ENCODE results near the gene TBCK.
A peak's percentile ranks its signal among the peaks of the same experiment; 100 is the strongest.

Gene TBCK

DNA sequence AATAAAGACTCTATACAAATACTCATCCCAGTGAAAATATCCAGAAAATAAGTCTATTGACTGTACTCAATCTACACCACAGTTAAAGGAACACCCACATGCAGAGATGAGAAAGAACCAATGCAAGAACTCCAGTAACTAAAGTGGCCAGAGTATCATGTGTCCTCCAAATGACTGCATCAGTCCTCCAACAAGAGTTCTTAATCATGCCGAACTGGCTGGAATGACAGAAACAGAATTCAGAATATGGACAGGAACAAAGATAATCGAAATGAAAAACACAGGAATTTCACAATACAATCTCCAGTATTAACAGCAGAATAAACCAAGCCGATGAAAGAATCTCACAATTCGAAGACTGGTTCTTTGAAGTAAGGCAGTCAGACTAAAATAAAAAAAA, 210.3 kb downstream of the TBCK start:
- no peak for DNase-seq

DNA sequence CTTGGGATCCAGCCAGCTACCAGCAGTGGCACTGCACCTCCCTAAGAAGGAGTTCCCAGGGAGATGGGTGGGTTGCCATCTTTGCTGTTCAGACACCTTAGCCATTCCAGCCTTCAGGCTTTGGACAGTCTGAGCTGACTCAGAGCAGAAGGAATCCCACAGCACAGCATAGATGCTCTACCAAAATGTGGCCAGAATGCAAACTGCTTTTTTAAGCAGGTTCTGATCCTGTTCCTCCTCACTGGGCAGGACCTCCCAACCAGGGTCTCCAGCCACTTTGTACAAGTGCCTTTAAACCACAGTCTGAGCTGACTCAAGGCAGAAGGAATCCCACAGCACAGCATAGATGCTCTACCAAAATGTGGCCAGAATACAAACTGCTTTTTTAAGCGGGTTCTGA, 211.7 kb downstream of the TBCK start:
- DNase-seq, result no peak

DNA sequence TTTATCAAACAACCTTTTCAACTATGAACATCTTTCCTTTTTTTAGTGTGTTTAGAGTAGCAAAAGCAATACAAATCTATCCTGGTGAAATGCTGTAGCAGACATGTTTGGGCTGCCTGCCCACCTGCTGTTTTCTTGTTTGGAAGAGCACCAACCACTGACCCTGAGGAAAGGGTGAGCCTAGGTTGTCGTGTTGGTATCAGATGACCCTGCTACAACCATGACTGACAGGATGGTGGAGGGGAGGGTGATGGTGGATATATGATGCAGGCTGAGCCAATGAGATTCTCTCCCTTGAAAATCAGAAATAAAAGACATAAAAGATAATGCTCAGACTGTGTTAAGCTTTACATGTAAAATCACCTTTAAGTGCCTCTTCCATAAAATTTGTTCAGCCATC, 219.6 kb downstream of the TBCK start:
- no peak for DNase-seq

DNA sequence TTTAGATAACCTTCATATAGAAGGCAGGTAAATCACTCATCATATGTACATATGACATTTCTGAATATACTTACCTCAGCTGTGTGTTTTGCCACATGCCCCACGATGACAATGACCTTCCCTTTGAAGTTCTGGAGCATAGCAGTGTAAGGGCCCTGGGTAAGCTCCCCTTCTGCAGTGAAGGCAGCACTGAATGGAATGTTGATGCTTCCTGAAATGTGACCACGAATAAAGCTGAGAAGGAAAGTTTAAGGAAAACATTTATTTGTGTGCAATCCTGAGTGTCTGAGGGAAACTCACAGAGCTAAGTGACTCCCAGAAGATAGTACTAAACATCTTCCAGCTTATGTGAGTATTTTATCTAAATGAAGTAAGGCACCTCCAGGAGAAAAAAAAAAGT, 220.6 kb downstream of the TBCK start:
- peak; percentile 55 for DNase-seq

DNA sequence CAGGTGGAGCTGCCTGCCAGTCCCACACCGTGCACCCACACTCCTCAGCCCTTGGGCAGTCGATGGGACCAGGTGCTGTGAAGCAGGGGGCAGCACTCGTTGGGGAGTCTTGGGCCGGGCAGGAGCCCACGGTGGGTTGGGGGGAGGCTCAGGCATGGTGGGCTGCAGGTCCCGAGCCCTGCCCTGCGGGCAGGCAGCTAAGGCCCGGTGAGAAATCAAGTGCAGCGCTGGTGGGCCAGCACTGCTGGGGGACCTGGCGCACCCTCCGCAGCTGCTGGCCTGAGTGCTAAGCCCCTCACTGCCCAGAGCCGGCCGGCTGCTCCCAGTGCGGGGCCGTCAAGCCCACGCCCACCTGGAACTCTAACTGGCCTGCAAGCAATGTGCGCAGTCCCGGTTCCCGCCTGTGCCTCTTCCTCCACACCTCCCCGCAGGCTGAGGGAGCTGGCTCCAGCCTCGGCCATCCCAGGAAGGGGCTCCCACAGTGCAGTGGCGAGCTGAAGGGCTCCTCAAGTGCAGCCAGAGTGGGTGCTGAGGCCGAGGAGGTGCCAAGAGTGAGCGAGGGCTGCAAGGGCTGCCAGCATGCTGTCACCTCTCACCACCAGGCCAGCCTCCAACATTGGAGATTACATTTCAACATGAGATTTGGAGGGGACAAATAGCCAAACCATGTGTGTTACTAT, 223.5 kb downstream of the TBCK start:
- DNase-seq, result no peak

DNA sequence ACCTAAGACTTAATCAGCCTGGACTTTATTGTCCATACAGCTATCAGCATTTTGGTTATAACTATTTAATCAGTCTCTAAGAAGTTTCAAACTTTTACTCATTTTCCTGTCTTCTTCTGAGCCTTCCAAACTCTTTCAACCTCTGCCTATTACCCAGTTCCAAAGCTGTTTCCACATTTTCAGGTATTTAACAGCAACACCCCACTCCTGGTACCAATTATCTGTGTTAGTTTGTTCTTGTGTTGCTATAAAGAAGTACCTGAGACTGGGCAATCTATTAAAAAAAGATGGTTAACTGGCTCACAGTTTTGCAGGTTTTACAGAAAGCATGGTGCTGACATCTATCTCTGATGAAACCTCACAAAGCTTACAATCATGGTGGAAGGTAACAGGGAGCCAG, 225.2 kb downstream of the TBCK start:
- DNase-seq, result no peak

DNA sequence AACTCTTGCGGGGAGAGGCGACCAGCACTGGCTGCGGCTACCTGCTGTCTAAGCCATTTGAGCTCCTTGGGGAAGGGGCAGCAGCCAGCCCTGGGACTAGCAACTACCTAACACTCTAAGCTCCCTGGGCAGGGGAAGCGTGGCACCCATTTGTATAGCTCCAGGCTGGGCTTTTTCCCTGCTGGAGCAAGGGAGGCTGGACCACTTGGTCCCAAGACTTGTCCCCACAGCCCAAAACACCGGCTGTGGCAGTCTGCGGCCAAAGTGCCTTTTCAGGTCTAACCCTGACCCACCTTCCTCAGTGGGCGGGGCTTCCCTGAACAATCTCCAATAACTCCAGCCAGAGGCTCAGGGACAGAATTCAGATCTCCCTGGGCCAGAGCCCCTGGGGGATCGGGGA, 232.9 kb downstream of the TBCK start:
- no peak for DNase-seq

DNA sequence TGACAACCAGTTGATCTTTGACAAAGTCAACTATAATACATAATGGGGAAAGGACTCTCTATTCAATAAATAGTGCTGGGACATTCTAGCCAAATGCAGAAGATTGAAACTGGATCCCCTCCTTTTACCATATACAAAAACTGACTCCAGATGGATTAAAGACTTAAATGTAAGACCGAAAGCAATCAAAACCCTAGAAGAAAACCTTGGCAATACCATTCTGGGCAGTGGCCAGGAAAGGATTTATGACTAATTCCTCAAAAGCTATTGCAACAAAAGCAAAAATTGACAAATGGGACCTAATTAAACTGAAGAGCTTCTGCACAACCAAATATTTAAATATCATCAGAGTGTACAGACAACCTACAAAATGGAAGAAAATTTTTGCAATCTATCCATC, 235.6 kb downstream of the TBCK start:
- DNase-seq, result no peak

DNA sequence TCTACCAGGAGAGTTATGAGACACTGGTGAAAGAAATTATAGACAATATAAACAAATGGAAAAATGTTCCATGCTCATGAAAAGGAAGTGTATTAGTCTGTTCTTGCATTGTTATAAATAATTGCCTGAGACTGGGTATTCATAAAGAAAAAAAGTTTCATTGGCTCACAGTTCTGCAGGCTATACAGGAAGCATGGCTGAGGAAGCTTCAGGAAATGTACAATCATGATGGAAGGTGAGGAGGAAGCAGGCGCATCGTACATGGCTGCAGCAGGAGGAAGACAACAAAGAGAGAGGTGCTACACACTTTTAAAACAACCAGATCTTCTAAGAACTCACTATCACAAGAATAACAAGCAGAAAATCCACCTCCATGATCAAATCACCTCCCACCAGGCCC, 236.4 kb downstream of the TBCK start:
- no peak for DNase-seq

DNA sequence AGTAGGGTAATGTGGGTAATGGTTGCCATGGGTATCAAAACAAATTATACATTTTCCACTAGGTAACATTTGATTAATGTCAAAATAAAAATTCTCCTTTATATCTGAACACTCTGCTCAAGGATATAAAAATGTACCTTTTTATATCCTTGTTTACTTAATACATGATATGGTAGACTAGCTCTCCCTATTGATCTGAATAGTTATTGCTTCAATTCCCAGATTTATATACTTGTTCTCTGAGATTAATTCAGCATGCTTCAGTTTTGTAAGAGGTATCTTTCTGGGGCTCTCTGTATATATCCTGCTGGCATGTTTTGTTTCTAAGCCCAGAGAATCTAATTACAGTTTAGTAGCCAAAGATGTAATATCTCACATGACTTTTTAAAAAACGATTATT, 251.0 kb downstream of the TBCK start:
- DNase-seq, result no peak

DNA sequence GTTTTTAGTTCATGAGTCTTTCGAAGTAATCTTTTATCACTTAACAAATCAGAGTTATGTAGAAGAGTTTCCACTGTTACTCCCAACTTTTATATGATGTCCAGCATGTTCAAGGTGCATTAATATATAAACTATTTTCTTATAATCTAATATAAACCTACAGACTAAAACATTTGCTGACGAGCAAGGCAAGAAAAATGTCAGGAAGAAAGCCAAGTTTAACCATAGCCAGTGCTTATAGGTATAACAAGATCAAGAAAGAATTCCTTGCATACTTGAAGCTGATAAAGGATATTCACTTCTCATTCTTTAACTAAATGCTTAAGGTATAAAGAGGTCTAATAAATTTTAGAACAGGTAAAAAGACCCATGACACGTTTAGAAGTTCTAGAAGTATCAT, 253.0 kb downstream of the TBCK start:
- no peak for DNase-seq

DNA sequence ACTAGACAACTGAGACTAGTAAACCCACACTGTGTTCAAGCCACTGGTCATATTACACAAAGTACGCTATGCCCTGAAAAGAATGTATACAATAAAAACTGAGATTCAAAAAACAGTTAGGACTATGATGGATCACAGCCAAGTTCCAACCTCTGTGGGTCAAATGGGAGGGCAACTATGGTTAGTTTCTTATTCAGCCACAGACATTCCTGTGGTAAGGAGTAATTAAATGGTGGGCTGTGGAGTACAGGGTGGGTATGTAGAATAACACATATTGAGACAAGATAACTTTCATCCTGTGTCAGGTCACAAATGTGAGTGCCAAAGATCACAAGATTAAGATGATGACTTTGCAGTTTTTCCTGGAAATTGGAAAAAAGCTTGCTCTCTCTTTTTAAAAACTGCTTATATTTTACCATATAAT, 253.5 kb downstream of the TBCK start:
- DNase-seq, result peak; percentile 57

DNA sequence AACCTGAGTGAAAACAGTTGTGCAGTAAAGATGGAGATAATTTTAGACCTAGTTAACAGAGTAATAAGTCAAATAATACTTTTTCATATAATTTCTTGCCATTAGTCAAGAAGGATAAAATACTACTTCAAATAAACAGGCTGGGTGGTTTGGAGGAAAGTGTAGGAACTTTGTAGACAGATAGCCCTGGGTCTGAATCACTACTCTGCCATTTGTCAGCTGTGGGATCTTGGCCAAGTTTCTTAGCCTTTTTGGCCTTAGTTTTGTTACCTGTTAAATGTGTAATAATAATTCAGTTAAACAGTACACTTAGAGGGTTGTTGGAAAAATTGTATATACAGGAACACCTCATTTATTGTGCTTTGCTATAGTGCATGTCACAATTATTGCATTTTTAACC, 257.1 kb downstream of the TBCK start:
- no peak for DNase-seq

DNA sequence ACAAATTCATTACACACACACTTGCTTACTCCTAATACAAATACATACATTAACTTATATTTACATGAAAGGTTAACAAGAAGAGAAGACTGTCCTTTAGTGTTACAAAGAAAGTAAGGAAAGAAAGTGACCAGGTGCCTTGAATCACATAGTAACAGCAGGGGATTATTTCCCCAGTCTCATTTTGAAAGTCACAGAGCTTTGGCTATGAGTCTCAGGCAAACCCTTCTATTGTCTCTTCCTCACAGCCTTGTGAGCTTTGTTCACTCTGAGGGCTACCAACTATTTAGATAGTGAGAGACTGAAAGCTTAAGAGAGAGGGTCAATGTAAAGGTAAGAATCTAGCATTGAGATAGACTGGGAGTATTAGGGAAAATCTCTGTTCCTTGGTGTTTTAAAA, 259.1 kb downstream of the TBCK start:
- DNase-seq, result no peak

DNA sequence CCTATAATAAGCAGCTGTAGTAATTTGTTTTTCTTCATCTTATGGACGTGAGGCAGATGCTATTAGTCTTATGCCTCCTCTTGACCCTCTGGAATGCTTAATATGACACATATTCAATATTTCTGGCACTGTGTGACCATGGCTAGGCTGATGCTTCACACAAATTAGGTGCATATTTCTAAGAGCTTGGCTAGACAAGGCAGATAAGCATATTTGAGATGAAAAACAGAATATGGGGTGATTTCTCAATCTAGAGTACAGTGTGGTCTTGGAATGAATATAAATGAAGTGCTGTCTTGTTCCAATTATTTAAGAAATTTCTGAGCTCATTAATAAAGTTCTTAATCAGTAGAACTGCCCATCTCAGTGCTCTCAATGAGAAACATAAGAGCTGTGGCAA, 264.5 kb downstream of the TBCK start:
- no peak for DNase-seq

DNA sequence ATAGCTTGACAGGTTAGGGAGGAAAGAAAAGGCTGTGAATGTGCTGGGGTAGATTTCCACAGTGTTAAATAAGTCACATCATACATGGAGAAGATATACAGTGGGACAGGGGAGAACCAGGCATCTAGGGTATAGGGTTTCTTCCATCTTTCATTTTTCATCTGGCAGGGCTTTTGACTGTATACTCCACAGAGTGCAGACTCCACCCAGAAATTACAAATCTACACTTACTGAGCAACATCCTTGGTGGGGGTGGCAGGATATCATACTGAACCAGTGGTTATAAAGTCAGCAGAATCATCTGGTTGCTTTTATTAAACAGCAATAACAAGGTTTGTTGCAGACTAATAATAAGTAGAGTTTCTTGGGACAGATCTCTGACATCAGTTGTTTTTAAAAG, 266.5 kb downstream of the TBCK start:
- DNase-seq, result no peak

DNA sequence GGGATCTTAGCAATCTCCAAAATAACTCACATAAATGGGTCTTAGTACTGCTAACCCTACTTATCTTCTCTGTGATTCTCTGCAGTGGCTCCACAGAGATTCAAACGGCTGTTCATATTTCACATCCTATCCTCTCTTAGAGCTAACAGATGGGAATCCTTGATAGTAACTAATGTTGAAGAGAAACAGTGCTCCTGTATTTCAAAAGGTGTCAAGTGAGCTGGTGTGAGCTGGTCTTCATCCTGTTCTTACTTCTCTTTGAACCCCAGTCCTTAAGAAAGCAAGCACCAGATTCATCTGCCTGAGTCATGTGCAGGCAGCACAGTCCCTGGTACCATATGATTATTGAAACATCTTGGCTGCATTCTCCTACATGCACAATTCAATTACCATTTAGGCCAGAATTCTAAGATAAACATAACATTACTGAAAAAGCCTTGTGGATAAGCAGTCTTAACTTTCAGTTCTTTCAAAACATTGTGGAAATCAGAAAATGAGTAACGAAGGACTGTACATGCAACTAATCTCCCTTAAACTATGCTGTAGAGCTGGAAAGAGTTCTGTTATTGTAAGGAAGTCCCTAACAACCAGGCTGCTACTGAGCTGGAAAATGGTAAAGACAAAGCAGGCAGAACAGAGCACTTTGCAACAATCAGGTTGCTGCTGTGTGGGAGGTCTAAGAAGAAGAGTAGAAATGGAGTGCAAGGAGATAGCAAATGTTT, 267.6 kb downstream of the TBCK start:
- no peak for DNase-seq

DNA sequence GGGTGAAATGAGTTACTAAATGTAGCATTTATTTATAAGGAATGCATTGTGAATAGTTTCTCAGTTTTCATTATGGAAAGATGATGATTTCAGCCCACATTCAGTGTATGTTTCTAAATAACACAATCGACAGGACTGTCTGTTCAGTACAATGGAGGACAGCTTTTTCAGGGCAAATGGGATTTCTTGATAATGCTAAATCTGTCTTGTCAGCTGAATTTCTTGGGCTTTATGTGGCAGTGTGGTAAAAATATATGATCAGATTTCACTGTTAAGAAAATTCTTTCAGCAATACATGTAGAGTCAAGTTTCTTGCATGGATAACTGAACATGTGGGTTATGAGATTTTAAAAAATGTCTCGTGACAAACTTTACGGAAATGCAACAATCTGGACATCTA, 269.9 kb downstream of the TBCK start:
- DNase-seq, result no peak

DNA sequence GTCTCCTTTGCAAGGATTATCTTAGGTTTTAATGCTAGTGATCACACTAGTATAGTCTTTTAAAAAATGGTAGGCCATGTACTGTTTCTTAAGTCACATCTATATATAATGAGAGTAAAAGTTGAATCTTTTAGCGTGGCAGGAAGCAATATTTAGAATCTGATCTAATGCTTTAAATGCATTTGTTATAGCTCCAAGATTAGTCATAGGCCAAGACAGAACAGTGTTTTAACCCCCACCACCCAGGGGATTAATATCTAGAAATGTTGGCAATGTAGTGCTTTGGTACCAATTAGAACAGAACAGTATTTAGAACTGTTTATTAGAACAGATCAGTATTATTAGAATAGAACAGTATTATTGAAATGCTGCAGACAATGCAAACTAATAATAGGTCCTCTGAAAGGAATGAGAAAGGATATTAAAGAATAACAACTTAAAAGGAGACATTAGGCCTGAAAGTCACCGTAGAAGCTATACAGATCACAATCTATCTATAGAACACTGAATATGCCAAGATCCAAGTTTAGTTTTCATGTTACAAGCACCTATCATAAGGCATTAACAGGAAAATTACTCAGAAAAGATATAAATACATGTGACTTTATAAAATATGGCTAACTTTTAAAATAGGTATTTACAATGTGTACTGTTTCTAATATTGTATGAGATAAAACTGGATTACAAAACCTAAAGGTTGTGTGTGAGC, 274.6 kb downstream of the TBCK start:
- no peak for DNase-seq

DNA sequence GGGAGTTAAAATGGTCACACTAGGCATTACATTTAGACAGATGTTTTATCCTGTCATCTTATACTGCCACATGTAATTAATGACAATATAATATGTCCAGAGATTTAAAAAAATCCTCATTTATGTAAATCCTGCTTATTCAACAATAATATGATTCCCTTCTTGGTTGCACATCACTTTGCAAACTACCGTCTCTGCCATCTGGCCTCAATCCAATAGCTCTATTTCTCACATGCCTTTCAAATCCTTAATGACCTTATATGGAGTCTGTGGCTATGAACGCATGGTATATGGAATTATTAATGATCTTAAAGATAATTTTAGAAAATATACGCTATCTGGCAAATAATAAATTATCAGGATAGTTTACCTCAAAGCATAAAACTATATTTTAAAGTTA, 276.2 kb downstream of the TBCK start:
- no peak for DNase-seq

DNA sequence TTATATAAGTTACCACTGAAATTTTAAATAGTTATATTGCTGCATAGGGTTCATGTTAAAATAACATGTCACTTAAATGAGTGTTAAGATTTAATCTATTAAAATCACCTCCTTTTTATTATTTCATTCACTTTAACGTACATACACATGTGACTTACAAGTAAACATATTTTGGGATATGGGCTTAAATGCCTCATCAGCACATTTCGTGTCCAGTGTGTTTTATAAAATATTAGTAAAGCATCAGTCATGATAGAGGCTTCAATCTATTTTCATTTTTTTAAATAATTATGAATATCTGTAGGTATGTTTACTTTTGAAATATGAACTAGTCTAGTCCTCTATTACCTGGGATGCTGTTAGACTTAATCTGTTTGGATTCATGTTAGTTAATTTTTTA, 277.1 kb downstream of the TBCK start:
- no peak for DNase-seq

DNA sequence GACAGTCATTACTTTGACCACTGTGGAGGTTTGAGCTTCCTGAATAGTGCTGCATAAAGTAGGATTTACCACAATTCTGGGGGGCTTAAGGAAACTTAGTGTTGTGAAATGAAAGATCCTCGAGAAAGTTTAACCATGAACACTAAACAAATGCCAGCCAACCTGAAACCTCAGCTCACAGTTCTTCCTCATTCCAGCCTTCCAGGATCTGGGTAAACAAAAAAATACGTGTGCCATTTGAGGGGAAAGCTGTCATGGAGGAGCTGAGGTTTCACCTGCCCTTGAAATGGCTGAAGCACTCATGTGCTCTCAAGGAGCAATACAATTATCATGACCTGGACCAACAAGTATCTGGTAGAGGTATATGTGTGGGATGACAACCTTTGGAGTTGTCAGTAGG, 278.0 kb downstream of the TBCK start:
- no peak for DNase-seq

DNA sequence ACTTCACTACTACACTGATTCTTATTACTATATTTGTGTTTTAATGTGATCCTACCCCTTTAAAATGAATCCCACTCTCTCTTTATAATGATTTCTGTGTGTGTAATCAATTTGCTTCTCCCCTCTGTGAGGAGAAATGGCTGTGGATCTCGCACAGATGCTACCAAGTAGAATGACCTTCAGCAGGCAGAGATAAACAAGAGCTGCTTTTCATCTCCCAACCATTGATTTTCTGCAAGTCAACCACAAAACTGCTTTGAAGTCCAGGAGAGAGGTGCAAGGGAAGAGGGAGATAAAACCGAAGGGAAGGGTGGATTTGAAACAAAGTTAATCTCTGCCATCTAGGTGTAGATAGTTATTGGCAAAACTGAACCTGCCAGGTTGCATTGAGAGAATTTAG, 279.2 kb downstream of the TBCK start:
- DNase-seq, result no peak

DNA sequence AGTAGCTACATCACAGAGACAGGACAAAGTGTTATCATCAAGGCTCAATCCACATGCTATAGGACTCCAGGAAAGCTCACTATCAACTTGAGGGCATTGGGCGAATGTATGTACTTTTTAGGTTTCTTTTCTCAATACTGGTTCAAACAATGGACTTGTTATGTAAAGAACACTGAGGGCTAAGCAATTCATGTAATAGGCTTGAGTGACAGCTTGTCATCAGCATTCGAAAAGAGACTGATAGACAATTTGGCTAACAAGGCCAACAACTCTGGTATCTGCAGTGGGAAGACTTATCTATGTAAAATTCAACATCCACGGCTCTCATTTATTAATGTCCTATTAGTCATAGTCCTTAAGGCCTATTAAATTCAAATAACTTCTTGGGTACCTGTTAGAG, 279.7 kb downstream of the TBCK start:
- DNase-seq, result no peak
